ENCODE data around the gene TMEM106C. TPM values are rescaled to one million over a fixed set of nuclear protein-coding genes. Genes with fewer than 3 reads are reported as not detected.

Gene TMEM106C
- total and polyA plus RNA-seq, 2 of the 13 experiments (the other 11 are each of a cell fraction or from before 2014, with no cell fraction given): 132 to 192 TPM

DNA sequence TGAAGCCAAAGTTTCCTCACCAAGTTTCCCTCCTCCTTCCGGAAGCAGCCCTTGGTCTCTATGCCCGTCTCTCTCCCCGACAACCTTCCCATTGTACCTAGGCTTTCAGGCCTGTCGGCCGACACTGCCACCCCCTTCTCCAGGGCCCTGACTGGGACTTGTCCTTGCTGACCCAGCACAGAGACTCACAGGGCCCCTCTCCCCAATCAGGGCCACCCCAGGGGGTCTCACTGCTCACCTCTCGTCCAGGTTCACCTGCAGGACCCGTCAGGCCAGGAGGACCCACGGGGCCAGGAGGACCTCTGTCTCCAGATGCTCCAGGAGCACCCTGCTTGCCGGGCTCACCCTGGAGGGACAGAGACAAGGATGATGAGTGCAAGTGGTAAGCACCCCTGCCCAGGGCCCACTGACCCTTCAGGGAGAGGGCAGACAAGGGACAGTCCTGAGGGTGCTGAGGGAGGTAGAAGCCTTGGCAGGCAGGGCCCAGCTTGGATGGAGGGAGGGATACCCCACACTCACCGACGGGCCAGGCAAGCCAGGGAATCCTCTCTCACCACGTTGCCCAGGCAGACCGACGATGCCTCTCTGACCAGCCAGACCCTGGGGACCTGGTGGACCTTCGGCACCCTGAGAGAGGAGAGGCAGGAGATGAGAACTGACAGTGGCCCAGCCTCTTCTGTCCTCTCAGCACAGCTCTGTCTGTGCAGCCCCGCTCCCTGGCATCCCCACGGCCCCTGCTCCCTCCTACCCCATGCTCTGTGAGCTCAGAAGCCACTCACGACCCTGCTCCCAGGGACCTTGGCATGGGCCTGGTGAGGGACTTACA, 14.6 kb downstream of the TMEM106C start:
- H3K9me3 ChIP-seq (ENCODE audit: low read length): no peaks in the 10 kb centered on the region
- H3K27ac ChIP-seq (ENCODE audit: extremely low read length, insufficient read depth, low read length): no peak overlapping the region
- ChIA-PET POLR2A (no interaction called here), CTCF (ENCODE audit: low intra/inter-chr PET ratio, low total read pairs) (no interaction called here)
- 0 out of 5 replicates have a peak, but pooled peaks cover 0 to 4% of the 10 kb centered on the region in 2 experiments for H3K27me3 ChIP-seq (ENCODE audit: control insufficient read depth in 1 of 2, insufficient read depth in 2 of 2, low read length in 2 of 2)
- no peak for ATAC-seq
- no peak overlapping the region for H2AFZ ChIP-seq (ENCODE audit: low read length)
- no peak overlapping the region for H3K9ac ChIP-seq (ENCODE audit: insufficient read depth, low read depth, low read length)
- no TSS peak for BruUV-seq (replicated peaks)
- 61% methylated on average over 8 of the region's 18 CpGs for WGBS (ENCODE audit: low lambda C conversion rate)
- H4K20me1 ChIP-seq (ENCODE audit: insufficient read depth, low read length): no peaks in the 10 kb centered on the region
- TF ChIP-seq ZMYM4 (CRISPR knock-in tag; IDR thresholded peaks at IDR 0.05) (no peak), KLF9 (CRISPR knock-in tag; IDR thresholded peaks at IDR 0.05; ENCODE audit: low read depth) (no peak), MNT (IDR thresholded peaks at IDR 0.05) (no peak), AGO2 (optimal IDR thresholded peaks at IDR 0.05; ENCODE audit: low read depth, low read length) (peak; percentile 35), AKAP8 (CRISPR knock-in tag; IDR thresholded peaks at IDR 0.05) (no peak), MXD3 (CRISPR knock-in tag; IDR thresholded peaks at IDR 0.05) (no peak), GATAD1 (CRISPR knock-in tag; IDR thresholded peaks at IDR 0.05) (no peak)
- H3K79me2 ChIP-seq (ENCODE audit: insufficient read depth, low read length): no peaks in the 10 kb centered on the region
- intact Hi-C loops (cut with micrococcal nuclease; ENCODE audit: unreplicated experiment) (no loop called here), in situ Hi-C loops (cut with HindIII; ENCODE audit: extremely low pct_ligation_motif_present, low pct_unique_long_range_greater_than_20kb) (no loop called here)
- H3K4me1 ChIP-seq (ENCODE audit: insufficient read depth, low read length): peaks cover 15% of the 10 kb centered on the region
- H3K4me3 ChIP-seq (replicated peaks in 1 of 3; ENCODE audit: insufficient read depth in 1 of 3, low read depth in 2 of 3, low read length in 3 of 3): no peak overlapping the region
- H3K36me3 ChIP-seq (replicated peaks in 1 of 2; ENCODE audit: control insufficient read depth in 1 of 2, insufficient read depth in 2 of 2, low read length in 2 of 2): no peaks in the 10 kb centered on the region
- no peak overlapping the region for H3K4me2 ChIP-seq (ENCODE audit: low read depth, low read length)
- FAIRE-seq: no peak
- no peak for DNase-seq (ENCODE audit: low spot score)

Measured in HepG2 (cell line).